ENCODE measurements around the gene LGALS7B. TPM values are rescaled to one million over a fixed set of nuclear protein-coding genes. Genes with fewer than 3 reads are reported as not detected.

The LGALS7B gene
- total and polyA plus RNA-seq, 2 of the 8 experiments (the other 6 are each of a cell fraction or from before 2014, with no cell fraction given) = 3.6 TPM; not detected in 1

DNA sequence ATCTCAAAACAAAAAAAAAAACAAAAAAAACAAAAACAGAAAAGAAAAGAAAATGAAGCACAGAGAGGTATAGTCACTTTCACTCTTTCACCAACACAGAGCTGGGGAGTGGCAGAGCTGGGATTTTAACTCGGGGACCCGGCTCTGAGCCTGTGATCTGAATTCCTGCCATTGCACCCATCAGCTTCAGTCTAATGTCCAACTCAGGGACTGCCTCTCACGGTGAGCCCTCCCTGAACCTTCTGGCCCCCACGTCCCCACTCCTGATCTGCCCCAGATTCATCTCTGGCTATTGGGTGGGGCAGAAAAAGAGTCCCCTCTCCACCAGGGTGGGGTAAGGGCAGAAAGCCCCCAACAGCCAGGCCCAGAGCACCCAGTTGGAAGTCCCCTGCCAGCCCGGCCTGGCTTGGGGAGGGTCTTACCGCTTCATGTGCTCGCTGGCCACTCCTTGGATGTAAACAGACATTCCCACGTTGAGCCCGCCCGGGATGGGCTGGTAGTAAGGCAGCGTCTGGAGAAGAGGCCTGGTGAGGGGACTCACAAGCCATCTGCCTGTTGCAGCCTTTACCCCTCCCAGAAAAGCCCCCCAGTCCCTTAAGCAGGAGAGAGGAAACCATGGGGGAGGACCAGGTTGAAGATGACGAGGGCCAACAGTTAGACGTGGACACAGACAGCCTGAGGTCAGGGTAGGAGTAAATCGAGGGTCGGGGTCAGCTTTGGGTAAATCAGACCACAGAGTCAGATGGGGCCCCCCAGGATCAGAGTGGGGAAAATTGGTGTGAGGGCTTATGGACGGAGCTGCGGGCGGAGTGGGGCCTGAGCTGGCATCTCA is 23.2 kb downstream of the LGALS7B start:
- Histone ChIP-seq H4K5ac (ENCODE audit: insufficient read length, low read depth, low read length) (no peak overlapping the region), H2BK120ac (replicated peaks; ENCODE audit: low read depth, low read length) (no peak overlapping the region), H3K79me1 (ENCODE audit: low read depth, low read length) (no peaks in the 10 kb centered on the region), H2BK15ac (ENCODE audit: low read length) (no peak overlapping the region), H3K9ac (replicated peaks in 1 of 4; ENCODE audit: extremely low read depth in 1 of 4, low read depth in 3 of 4, low read length in 3 of 4) (no peak overlapping the region), H3K18ac (ENCODE audit: extremely low read depth, low read length) (no peak overlapping the region), H4K8ac (ENCODE audit: extremely low read depth, insufficient read depth, low read length) (peak overlapping the region; percentile 80; the same call in 1 of the 2 replicates), H2BK20ac (ENCODE audit: low read length) (no peak overlapping the region), H3K79me2 (ENCODE audit: control insufficient read depth in 1 of 2, insufficient read depth in 2 of 2, low read length in 2 of 2) (no peaks in the 10 kb centered on the region), H3K4me3 (ENCODE audit: extremely low read depth in 1 of 4, insufficient read depth in 2 of 4, low read depth in 3 of 4, low read length in 4 of 4) (no peak overlapping the region), H3K23ac (ENCODE audit: insufficient read length) (no peak overlapping the region), H3K14ac (ENCODE audit: insufficient read length) (no peak overlapping the region), H2AFZ (ENCODE audit: low read length) (no peak overlapping the region), H2BK5ac (ENCODE audit: low read depth, low read length) (no peak overlapping the region), H4K91ac (replicated peaks; ENCODE audit: insufficient read length, low read length) (no peak overlapping the region), H3K27ac (ENCODE audit: low read depth, low read length) (no peak overlapping the region), H3K27me3 (replicated peaks in 1 of 4; ENCODE audit: control insufficient read depth in 3 of 4, extremely low read depth in 1 of 4, insufficient read depth in 3 of 4, low read length in 3 of 4) (no peaks in the 10 kb centered on the region), H3K4me2 (ENCODE audit: insufficient read depth in 1 of 2, low read depth in 2 of 2, low read length in 2 of 2) (no peak overlapping the region), H3K9me3 (ENCODE audit: insufficient read depth in 2 of 2, low read depth in 1 of 2, low read length in 1 of 2) (no peaks in the 10 kb centered on the region), H3K56ac (replicated peaks; ENCODE audit: insufficient read length, low read depth, low read length) (no peak overlapping the region), H2AK5ac (ENCODE audit: low read depth, low read length) (no peak overlapping the region), H3K4ac (replicated peaks; ENCODE audit: insufficient read length, low read depth, low read length) (no peak overlapping the region), H3K36me3 (ENCODE audit: control insufficient read depth in 2 of 4, insufficient read depth in 4 of 4, low read length in 3 of 4) (peaks cover 0 to 17% (median 9%) of the 10 kb centered on the region in 4 experiments; a peak in 5 of 8 replicates), H2BK12ac (ENCODE audit: low read depth, low read length) (no peak overlapping the region), H3K23me2 (ENCODE audit: low read depth, low read length) (no peaks in the 10 kb centered on the region), H4K20me1 (replicated peaks in 1 of 2; ENCODE audit: control insufficient read depth in 1 of 2, insufficient read depth in 2 of 2, low read length in 2 of 2) (peaks cover under 1 to 2% of the 10 kb centered on the region in 2 experiments), H3K4me1 (replicated peaks in 1 of 4; ENCODE audit: control insufficient read depth in 3 of 4, insufficient read depth in 4 of 4, low read length in 3 of 4) (no peaks in the 10 kb centered on the region)
- ChIA-PET CTCF (ENCODE audit: partially characterized antibody) (interaction anchor here (1.2 kb wide), 1 partner anchor 34 kb away, joined by 3 read pairs; no protein-coding TSS in a partner anchor), POLR2A (ENCODE audit: partially characterized antibody) (interaction anchor here (0.7 to 1.3 kb wide), 4 partner anchors 8 to 29 kb away, joined by 3 to 6 read pairs (median 4); no protein-coding TSS in a partner anchor)
- no peak for DNase-seq (ENCODE audit: low read depth in 1 of 2, low spot score in 2 of 2)
- FAIRE-seq = no peak
- WGBS, 2 experiments (ENCODE audit: extremely low coverage in 1 of 2, insufficient coverage in 1 of 2, insufficient read length in 1 of 2, insufficient replicate concordance in 2 of 2, low coverage in 1 of 2, low lambda C conversion rate in 2 of 2, missing lambda C conversion rate in 1 of 2) = 92% methylated on average over 18 of the region's 18 CpGs; no CpG with 5 or more reads in 1 of the 2 experiments
- no peak for TF ChIP-seq ASH2L (IDR thresholded peaks at IDR 0.05; ENCODE audit: low read length)
- no peak for TF ChIP-seq E2F6 (IDR thresholded peaks at IDR 0.05)
- no peak for TF ChIP-seq CEBPB (IDR thresholded peaks at IDR 0.05; ENCODE audit: low read depth, low read length)
- no peak for TF ChIP-seq POU5F1 (IDR thresholded peaks at IDR 0.05; ENCODE audit: low read depth, low read length)
- no peak for TF ChIP-seq RXRA (IDR thresholded peaks at IDR 0.05; ENCODE audit: insufficient read depth, low read depth, low read length)
- TF ChIP-seq BCL11A (IDR thresholded peaks at IDR 0.05; ENCODE audit: low read depth in 2 of 2, low read length in 2 of 2) = no peak
- no peak for TF ChIP-seq SUZ12 (IDR thresholded peaks at IDR 0.05; ENCODE audit: low read length)
- no peak for TF ChIP-seq JUND (IDR thresholded peaks at IDR 0.05; ENCODE audit: low read length)
- no peak for TF ChIP-seq CTBP2 (IDR thresholded peaks at IDR 0.05; ENCODE audit: borderline replicate concordance, insufficient read depth, insufficient read length, low read length)
- TF ChIP-seq GABPA (IDR thresholded peaks at IDR 0.05; ENCODE audit: borderline replicate concordance, insufficient read depth, low read length) = no peak
- TF ChIP-seq SIX5 (IDR thresholded peaks at IDR 0.05; ENCODE audit: low read depth, low read length) = no peak
